Activated T-cell treated with anti-CD3 and anti-CD28 coated beads for 24 hours (primary cell): ENCODE measurements around the gene TTF2.
A peak's percentile ranks its signal among the peaks of the same experiment; 100 is the strongest.
"Not testable (repeated sequence)": the region's sequence is repeated elsewhere in the genome, so short reads cannot be mapped to it uniquely, and the experiment has no call there.

Experiments used
- DNase-seq: peaks from one replicate; pipeline ENCODE4 v3.0.0-alpha.2; 2020; ENCODE audit warnings: low read depth

Gene TTF2

DNA sequence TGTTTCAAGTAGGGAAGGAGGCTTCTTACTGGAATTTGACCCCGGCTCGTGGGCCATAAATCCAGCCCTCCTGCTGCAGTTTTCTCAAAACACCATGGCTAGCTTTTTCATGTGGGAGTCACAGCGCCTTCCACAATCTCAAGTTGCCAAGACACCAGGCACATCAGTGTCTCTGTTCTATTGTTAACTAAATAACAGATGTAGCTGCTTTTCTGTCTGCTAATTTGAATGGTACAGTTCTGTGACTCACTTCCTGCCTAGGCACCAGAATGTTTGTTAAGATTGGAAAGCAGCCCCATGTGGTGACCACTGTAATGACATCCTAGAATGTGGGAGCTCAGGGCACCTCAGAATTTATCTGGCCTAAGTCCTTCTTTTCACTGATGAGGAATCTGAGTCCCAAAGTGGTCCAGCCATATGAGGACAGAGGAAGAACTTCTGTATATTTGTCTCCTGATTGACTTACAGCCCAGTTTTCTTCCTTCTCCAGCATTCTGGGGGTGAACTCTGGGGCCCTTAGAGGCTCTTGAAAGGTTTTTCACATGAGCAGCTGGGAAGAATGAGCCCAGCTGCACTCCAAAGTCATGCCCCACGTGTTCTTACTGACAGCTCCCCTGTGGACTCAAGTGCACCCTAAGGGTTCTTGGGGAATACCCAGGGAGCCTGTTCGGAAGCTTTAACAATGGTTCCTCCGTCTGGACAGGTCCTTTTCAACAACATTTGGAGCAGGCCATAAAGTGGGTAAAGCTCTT, 33.9 kb downstream of the TTF2 start:
- DNase-seq, result peak; percentile 32

DNA sequence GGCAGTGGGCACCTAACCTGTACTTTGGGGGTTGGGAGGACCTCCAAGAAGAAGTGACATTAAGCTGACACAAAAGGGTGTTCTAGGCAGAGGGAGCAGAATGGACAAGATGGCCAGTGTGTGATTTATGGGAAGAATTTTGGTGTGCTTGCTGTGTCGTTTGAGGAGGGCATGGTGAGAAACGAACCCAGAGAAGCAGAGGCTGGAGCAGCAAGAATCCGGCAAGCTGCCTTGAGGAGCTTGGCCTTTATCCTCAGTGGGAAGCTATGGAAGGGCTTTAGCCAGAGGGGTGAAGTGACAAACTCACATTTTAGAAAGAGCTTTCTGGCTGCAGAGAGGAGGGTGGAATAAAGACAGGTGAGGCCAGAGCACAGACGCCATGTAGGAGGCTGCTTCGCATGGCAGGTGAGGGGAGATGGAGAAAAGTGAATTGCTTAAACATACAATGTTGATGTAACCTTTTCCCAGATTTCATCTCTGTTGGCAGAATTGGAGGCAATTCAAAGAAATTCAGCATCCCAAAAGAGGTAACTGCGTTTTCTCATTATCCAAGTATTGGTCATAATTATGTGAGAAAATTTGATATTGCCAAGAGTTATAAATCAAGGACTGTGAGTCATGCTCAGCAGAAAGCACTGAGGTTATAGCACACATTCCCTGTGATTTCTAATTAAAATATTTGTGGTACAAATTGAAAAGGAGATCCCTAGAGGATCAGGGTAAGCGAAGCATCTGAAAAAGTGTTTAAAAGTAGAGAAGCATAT, 34.9 kb downstream of the TTF2 start:
- no peak for DNase-seq

DNA sequence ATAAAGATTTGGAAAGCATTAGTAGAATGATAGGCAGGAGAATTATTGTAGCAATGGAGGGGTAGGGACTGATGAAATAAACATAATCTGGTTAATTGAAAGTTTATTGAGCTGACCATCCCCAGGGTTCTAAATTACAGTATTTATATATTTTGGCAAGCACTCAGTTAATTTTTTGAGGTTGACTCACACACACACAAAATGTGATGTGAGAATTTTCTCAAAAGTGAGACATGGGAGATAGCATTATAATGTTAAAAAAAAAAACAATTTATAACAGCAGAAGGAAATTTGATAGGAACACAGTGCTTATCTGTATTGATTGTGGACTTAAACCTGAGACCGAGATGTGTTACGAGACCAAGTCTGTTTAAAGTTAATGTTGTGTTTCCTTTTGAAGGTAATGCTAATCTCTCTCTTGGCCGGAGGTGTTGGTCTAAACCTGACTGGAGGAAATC, 36.9 kb downstream of the TTF2 start:
- no peak for DNase-seq

DNA sequence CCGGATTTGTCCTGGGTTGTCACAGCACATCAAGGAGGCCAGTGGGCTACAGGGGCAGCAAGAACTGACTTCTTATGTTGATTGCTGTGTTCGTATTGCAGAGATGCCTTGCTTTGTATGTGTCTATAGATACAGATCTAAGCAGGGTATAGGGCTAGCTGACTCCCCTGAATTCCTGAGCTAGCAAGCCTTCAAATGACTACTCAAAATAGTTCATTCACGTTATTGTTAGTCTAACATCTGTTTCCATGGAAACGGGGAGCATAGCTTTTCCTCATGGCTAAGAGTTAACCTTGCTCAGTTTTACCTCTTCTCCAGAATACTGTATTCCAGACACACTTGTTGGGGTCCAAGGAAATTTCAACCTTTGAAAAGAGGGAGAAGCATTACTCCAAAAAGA, 37.3 kb downstream of the TTF2 start:
- DNase-seq, result no peak

DNA sequence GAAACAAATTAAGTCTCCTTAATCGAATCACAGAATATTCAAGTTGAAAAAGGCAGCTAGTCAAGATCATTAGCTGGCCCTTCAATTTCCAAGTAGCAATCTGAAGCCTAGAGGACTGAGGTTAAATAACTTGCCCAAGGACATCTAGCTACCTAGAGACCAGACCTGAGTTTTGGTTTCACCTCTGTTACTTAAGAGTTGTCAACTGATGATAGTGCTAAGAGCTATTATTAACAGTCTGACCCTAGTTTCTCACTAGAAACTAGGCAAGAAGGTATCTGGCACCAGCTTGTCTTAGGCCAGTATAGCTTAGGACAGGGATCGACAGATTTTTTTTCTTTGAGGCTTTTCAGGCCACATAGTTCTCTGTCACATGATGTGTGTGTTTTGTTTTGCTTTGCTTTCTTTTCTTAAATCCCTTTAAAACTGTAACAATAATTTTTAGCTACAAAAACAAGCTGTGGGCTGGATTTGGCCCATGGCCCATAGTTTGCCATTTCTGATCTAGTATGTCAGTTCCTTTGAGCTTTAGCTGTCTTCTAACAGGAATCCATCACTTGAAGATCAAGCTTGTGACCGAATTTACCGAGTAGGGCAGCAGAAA, 38.3 kb downstream of the TTF2 start:
- no peak for DNase-seq

DNA sequence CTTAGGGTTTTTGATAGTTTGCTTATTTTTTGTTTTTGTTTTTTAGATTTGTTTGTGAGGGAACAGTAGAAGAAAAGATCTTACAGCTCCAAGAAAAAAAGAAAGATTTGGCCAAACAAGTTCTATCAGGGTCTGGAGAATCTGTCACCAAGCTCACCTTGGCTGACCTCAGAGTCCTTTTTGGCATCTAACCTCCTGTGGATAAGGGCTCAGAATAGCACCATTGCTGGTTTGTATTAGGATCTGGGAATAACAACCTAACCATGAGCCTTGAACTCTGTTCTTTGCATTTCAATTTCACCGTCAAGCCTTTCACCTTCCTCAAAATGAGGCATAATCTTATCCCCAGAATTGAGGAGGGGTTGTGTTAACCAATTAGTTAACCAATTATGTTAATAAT, 41.2 kb downstream of the TTF2 start:
- no peak for DNase-seq

DNA sequence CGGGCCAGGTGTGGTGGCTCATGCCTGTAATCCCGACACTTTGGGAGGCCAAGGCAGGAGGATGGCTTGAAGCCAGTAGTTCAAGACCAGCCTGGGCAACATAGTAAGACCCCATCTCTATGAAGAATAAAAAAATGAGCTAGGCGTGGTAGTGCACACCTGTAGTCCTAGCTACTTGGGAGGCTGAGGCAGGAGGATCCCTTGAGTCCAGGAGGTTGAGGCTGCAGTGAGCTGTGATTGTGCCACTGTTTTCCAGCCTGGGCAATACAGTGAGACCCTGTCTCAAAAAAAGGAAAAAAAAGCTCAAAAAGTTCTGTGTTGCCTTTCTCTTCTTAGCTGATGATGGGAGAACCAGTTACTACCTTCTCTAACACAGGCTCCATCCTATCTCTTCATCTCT, 41.7 kb downstream of the TTF2 start:
- not testable (repeated sequence) for DNase-seq

DNA sequence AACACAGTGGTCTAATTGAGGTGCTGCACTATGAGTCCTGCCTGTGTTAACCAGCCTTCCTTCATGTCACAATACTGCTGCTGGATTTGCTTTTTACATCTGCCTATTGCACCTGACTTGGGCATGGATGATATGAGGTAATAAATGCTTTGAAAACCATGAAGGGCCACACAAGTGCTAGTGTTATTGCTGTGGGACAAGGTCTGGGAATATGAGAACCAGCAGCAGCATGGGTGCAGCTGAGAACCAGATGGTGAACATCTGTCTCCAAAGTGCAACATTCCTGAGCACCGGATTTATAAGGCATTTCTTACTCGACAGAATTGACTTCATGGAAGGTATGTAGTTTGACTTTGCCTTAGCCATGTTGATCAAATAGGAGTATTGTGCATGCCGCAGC, 44.9 kb downstream of the TTF2 start:
- DNase-seq, result no peak

DNA sequence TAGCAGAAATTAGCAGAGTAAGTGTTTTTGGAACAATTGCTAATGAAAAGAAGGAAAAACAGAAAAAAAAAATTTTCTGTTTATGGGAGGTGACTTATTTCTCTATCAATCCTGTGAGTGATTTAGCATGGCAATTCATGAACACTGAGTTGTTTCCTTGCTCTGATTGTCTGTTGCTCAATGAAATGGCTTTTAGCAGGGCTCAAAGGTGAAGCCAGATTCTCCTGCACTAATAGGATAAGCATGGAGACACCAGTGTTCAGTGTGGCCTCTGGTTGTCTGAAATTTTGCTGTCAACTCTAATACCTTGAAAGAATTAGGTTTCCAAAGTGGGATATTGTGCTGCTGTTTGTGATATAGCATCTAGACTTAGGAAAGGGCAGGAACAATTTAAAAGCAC, 45.6 kb downstream of the TTF2 start:
- no peak for DNase-seq

DNA sequence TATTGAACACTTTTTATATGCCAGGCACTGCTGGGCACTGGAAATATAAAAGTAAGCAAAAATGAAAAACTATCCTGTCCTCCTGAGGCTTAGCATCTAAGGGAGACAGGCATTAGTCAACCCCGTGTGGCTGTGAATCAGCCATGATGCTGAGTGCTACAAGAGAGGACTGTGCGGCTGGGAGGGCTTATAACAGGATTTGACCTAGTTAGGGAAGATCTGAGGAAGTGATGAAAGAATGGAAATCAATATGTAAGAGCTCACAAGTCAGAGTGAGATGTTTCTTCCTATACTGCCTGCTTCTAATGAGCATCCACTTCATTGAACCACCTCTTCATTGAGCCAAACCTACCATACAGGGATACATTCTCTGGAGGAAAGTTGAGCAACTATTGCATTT, 46.4 kb downstream of the TTF2 start:
- DNase-seq, result no peak

DNA sequence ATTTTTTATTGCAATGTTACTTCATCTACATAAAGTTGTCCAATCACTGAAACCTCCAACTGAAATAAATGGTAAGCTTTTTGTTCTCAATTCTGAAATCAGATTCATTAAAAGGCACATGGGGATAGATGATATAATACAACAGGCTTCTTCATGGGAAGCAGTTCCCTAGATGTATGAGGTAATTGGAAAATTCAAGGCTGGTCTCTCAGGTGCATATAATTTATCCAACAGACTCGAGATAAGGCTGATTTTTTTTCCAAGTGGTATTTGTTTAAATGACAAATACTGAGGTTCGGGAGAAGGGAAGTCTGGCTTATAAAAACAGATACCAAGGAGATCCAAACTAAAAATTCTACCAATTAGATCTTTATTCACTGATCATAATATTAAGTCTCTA, 47.2 kb downstream of the TTF2 start:
- no peak for DNase-seq

DNA sequence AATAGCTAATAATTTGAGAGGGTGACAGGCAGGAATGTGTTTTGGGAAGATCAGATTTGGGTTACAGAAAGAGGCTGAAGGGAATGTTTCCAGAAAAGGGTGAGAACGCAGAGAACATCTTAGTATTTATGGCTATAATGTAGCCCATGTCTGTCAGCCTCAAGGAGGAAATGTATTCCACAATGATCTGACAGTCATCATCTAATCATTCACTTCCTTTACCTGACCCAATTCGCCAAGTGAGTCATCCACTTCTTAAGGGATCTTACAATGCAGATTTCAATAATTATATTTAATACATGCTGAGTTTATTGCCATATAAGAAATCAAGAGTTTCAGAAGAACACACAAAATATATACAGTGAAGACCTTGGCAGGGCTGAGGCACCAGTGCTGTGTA, 50.6 kb downstream of the TTF2 start:
- no peak for DNase-seq

DNA sequence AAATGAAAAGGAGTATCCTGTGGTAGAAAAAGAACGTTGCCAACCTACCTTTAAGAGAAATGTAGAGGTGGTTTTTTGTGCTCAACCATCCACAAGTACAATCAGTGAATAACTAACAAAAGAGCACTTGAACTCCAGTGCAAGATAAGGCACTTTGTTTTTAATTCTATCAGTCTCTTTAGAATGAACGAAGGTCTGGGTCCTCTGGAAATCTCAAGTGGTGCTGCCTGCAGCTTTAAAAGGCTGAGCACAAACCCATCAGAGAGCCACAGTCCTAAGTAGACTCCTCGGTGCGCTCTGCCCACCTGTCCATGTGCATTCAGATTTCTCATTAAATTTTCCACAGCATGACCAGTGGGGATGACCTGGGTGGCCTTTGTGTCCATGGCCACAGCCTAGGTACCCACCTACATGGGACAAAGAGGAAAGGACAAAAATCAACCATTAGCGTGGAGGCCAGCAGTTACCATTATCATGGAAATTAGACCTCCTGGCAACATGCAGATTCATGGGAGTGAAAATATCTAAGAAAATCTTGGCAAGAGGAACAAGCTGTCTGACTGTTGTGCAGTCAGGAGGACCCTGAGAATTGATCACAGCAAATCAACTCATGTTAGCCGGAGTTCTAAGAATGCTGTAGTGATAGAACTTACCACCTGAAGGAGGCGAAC, 52.1 kb downstream of the TTF2 start:
- no peak for DNase-seq

DNA sequence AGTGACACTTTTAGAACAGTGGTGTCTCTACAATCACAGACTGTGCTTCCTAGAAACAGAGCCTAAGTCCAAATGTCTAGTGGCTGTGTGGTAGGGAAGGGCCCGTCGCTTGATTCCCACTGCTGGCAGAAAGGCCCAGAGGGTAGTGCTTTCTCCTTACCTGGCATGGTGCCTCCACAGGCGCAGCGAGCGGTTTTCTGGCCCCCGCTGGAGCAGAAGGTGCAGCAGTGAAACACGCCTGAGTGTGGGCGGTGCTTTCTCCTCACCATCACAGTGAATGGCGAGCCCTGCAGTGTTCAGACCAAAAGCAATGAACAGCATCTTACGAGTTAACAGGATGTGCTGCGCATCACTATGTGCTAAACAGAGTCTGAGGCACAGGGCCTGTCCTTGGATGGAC, 53.1 kb downstream of the TTF2 start:
- DNase-seq, result no peak

DNA sequence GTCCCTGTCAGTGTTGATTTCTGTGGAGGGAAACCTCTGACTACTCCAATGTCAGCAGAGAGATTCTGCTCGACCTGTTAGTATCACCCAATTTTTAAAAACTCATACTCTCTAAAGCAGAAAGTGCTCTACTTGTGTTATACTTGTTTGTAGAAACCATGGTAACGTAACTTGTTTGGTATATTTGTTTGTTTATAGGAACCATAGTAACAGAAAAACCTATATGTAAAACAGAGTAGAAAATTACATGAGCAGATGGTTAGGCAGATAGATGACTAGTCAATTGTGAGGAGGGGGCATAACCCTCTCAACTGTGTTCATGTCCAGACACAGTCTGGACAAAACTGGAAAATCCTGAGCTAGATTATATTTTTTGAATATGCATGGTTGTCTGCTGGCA, 54.8 kb downstream of the TTF2 start:
- DNase-seq, result no peak

DNA sequence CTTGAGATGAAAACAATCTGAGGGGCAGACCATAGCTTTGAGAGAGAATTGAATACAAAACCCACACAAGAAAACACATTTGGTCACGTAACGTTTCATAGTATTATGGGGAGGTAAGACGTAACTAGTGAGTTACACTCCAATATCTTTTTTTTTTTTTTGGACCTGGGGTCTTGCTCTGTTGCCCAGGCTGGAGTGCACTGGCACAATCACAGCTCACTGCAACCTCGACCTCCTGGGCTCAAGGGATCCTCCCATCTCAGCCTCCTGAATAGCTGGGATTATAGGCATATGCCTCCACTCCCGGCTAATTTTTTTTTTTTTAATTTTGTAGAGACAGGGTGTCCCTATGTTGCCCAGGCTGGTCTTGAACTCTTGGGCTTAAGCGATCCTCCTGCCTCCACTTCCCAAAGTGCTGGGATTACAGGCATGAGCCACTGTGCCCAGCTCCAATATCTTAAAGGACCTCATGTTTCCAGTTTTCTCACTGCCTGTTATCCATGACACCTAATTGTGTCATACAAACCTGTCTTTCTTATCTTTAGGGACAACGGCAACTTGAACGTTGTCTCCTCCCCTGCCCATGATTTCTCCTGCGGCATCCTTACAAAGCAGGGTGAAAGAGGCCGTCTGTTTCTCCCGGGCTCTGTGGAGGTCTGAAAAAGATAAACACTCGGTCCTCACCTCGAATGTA, 56.1 kb downstream of the TTF2 start:
- no peak for DNase-seq

DNA sequence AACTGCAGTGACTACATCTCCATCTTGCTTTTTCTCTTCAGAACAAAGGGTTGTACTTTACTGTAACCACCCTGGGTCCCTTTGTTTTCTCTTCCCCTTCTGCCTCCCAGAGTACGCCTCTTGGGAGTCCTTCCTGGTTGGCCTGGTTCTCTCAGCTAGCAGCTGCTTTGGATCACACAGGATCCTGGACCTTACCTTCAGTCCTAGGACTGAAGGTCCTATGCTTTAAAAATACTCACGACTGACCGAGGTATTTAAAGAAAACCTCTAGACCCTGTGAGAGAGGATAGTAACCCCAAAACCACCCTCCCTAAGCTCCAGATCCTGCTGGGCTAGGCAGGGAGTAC, 56.6 kb downstream of the TTF2 start:
- DNase-seq, result no peak

DNA sequence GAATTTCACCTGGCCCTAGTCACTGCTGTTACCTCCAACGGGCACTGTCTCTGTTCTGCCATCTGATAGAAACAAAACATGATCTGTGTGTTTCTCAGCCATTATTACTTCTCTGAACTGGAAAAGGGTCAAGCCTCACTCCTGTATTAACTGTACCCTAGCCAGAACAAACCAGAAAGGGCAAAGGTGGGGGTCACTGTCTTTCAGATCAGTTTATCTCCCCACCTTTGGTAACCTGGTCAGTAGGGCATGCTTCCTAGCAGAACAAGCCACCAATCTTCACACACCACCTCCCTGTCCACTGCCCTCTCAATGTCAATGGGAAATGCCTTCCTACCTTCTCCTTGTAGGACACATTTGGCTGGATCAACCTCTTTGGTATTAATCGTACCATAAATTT, 57.6 kb downstream of the TTF2 start:
- no peak for DNase-seq

DNA sequence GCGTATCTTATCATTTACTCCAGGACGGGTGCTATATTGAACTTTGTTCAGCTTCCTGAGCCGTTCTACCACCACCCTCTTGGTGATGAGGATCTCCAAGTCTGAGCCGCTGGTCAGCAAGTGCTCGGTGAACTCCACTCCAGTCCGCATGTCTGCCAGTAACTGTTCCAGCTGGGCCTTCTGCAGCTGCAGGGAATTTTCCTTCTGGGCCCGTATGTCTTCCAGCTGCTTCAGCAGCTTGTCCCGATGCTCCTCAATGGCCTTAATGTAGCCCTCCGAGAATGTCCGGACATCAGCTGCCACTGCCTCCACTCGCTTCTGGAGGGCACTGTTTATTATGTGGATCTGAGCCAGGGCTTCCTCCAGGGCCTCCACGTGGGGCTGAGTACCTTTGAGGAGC, 58.0 kb downstream of the TTF2 start:
- DNase-seq, result no peak

DNA sequence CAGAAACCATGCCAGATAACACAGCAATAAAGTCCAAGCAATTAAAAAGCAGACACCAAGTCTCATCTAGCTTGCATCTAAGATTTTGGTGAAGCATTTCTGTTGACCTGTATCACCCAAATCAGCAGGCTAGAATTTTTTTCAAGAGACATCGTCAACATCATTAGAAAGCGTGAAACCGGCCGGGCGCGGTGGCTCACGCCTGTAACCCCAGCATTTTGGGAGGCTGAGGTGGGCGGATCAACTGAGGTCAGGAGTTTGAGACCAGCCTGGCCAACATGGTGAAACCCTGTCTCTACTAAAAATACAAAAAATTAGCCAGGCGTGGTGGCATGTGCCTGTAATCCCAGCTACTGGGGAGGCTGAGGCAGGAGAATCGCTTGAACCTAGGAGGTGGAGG, 59.0 kb downstream of the TTF2 start:
- not testable (repeated sequence) for DNase-seq

DNA sequence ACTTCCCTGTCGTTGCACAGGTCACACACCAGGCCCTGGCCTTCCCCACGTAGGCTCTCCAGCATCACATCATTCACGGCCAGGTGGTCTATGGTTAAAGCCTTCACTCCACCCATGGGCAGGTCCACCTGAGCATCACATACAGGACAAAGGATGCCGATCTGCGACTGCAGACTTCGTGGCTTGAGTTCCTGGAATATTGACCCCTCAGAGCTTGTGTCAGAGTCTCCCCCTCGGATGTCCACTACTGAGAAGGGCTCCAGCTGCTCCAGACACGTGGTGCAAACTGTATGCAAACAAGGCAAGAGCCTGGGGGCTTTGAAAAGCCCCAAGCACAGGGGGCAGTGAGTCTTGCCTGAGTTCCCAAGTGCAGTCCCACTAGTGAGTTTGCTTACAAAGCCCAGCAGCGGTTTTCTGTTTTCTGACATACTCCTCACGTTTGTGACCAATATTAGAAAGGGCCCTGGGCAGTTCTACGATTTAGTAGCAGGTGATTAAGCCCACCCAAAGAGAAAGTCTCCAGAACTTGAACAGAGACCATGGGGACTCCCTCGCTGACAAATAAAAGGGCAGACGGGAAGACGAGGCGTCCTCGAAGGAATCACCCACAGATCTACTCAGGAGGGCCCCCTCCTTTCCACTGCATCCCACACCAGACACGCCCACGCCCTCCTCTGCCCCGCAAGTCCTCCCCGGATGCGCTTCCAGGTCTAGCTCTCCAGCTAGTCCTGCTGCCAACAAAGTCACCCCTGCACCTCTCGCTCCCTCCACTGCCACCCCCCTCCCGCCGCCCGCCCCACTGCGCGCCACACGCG, 60.9 kb downstream of the TTF2 start:
- DNase-seq, result peak; percentile 7
